SH-SY5Y (cell line): ENCODE measurements around the gene RTN3.

Source experiments
- GATA2 ChIP-seq: IDR thresholded peaks from 2 replicates; pipeline ENCODE4 v1.6.1; 2011; ENCODE audit warnings: mild to moderate bottlenecking, low read depth, low read length
- GATA3 ChIP-seq: IDR thresholded peaks from 2 replicates; pipeline ENCODE4 v1.6.1; 2011; ENCODE audit warnings: low read depth, mild to moderate bottlenecking, low read length, moderate library complexity

DNA sequence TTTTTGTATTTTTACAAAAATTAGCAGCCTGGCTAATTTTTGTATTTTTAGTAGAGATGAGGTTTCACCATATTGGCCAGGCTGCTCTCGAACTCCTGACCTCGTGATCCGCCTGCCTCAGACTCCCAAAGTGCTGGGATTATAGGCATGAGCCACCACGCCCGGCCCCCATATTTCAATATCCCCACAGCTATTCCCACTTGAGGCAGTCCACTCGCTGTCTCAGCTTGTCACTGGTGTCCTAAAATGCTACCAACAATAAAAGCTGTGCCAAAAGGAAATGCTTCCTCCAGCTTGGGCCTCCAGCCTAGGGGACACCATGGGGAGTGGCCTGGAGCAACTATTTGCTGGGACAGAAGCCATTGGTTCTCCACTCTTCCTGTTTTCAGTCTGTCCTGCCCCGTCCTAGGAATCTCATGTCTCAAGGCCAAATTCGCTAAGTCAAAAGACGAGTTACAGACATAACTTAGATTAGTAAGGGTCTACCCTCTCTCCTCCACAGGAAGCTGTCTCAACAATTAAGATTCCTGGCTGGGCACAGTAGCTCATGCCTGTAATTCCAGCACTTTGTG is 124.6 kb downstream of the RTN3 start:
- TF ChIP-seq GATA2 (no peak), GATA3 (no peak)
